Effector CD8-positive, alpha-beta T cell (primary cell): ENCODE data around the gene TTC6.

ENCODE experiments used
- DNase-seq: peaks from one replicate; lab custom pipeline; 2025; lab: John Stamatoyannopoulos, UW

TTC6 gene

GRCh38 chr14:37597914-37598746 lies 2.7 kb downstream of the TTC6 start:
- DNase-seq = no peak

- DNase-seq = no peak
Observed at GRCh38 chr14:37598747-37599506, 3.5 kb downstream of the TTC6 start.

GRCh38 chr14:37599507-37600368 lies 4.3 kb downstream of the TTC6 start:
- DNase-seq = no peak

GRCh38 chr14:37600880-37601741 lies 5.7 kb downstream of the TTC6 start:
- no peak for DNase-seq

GRCh38 chr14:37601865-37602264 lies 6.4 kb downstream of the TTC6 start:
- no peak for DNase-seq

- DNase-seq = no peak
Observed at GRCh38 chr14:37602605-37603453, 7.4 kb downstream of the TTC6 start.

GRCh38 chr14:37603688-37604251 lies 8.3 kb downstream of the TTC6 start:
- no peak for DNase-seq

GRCh38 chr14:37606678-37607077 lies 11.2 kb downstream of the TTC6 start:
- DNase-seq = no peak

GRCh38 chr14:37608649-37609048 lies 13.2 kb downstream of the TTC6 start:
- DNase-seq = no peak

GRCh38 chr14:37610945-37611523 lies 15.6 kb downstream of the TTC6 start:
- no peak for DNase-seq

- DNase-seq = no peak
Observed at GRCh38 chr14:37615582-37616289, 20.3 kb downstream of the TTC6 start.

GRCh38 chr14:37616853-37617252 lies 21.4 kb downstream of the TTC6 start:
- no peak for DNase-seq

GRCh38 chr14:37617864-37618365 lies 22.5 kb downstream of the TTC6 start:
- no peak for DNase-seq

- DNase-seq = no peak
Observed at GRCh38 chr14:37618498-37619028, 23.1 kb downstream of the TTC6 start.

GRCh38 chr14:37620856-37621255 lies 25.4 kb downstream of the TTC6 start:
- DNase-seq = no peak

- no peak for DNase-seq
Observed at GRCh38 chr14:37622231-37622923, 26.9 kb downstream of the TTC6 start.

- no peak for DNase-seq
Observed at GRCh38 chr14:37623426-37623951, 28.1 kb downstream of the TTC6 start.

- DNase-seq = no peak
Observed at GRCh38 chr14:37623971-37624370, 28.5 kb downstream of the TTC6 start.
